Measurements from ENCODE around the gene HTR4. TPM values are rescaled to one million over a fixed set of nuclear protein-coding genes. Genes with fewer than 3 reads are reported as not detected.

Gene HTR4
- total and polyA plus RNA-seq, 9 donors, result 0.07 to 0.32 (median 0.11) TPM; not detected in 4

DNA sequence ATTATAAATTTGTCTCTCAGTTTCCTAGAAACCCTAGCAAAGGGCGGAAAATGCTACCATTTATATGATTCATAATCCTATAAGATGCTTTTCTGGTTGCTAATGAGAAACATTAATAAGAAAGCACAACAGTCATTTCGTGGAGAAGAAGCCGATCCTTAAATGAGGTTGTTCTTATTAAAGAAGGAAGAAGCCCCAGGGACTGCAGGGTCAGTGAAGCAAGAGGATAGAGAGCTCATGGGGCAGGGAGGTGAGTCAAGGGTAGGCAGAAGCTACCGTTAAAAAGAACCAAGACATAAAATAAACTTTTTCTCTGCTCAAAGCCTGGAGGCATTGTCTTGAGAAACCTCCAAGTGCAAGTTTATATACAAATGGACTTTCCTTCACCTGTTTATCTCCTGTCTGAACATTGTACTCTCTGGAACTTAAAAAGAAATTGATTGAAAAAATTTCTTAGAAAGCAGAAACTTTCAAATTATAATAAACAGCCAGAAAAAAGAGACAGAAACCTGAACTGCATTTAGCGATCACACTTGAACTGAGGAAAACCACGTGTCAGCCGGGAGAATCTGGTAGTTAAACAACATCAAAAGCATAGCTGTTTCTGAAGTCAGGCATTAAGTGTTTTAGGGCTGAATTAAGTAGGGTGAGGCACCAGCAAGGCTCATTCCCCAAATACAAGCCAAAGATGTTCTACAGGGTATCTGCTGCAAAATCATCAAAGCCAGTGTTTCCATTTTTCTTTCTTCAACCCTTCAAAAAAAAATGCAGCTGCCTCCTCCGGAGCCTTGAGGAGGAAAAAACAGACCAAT is 21.9 kb downstream of the HTR4 start:
- H3K4me3 ChIP-seq, result no peak overlapping the region
- WGBS, 3 donors, result 27 to 34% (median 33%) methylated on average over 8 of the region's 8 CpGs
- no peak overlapping the region for H3K27ac ChIP-seq
- TF ChIP-seq, protein P1, sequence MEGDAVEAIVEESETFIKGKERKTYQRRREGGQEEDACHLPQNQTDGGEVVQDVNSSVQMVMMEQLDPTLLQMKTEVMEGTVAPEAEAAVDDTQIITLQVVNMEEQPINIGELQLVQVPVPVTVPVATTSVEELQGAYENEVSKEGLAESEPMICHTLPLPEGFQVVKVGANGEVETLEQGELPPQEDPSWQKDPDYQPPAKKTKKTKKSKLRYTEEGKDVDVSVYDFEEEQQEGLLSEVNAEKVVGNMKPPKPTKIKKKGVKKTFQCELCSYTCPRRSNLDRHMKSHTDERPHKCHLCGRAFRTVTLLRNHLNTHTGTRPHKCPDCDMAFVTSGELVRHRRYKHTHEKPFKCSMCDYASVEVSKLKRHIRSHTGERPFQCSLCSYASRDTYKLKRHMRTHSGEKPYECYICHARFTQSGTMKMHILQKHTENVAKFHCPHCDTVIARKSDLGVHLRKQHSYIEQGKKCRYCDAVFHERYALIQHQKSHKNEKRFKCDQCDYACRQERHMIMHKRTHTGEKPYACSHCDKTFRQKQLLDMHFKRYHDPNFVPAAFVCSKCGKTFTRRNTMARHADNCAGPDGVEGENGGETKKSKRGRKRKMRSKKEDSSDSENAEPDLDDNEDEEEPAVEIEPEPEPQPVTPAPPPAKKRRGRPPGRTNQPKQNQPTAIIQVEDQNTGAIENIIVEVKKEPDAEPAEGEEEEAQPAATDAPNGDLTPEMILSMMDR (IDR thresholded peaks at IDR 0.05), result no peak
- TF ChIP-seq POLR2A (IDR thresholded peaks at IDR 0.05) (no peak), EP300 (IDR thresholded peaks at IDR 0.05) (no peak)
- no peak for DNase-seq
- no peaks in the 10 kb centered on the region for H3K36me3 ChIP-seq
- H3K4me1 ChIP-seq (ENCODE audit: insufficient read depth), result no peaks in the 10 kb centered on the region
- intact Hi-C loops (cut with DNase I), result no loop called here
- H3K27me3 ChIP-seq, result no peaks in the 10 kb centered on the region
- no peaks in the 10 kb centered on the region for H3K9me3 ChIP-seq

DNA sequence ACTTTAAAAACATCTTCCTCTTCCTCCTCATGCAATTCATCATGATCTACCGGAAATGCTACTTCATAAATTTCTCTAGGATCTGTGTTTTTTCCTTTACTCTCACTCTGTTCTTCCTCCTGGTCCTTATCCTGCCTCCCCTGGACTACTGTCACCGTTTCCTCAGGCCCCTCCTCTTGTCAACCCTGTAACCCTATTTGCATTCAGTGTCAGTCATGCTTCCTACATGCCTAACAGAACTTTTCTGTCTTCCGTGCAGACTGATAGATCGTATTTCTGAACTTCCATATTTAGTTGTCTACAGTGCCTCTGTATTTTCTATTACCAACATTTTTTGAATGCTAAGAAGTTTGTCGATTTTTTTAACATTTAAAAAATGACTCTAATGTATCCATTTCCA is 27.3 kb downstream of the HTR4 start:
- no peaks in the 10 kb centered on the region for H3K27me3 ChIP-seq
- TF ChIP-seq POLR2A (IDR thresholded peaks at IDR 0.05) (no peak), EP300 (IDR thresholded peaks at IDR 0.05) (no peak)
- TF ChIP-seq, protein P1 (IDR thresholded peaks at IDR 0.05), result no peak
- intact Hi-C loops (cut with DNase I), result no loop called here
- H3K36me3 ChIP-seq, result no peaks in the 10 kb centered on the region
- H3K4me1 ChIP-seq (ENCODE audit: insufficient read depth), result no peaks in the 10 kb centered on the region
- H3K4me3 ChIP-seq, result no peak overlapping the region
- H3K9me3 ChIP-seq, result no peaks in the 10 kb centered on the region
- DNase-seq, result no peak
- 62 to 68% (median 65%) methylated on average over 5 of the region's 5 CpGs for WGBS, 3 donors
- no peak overlapping the region for H3K27ac ChIP-seq

DNA sequence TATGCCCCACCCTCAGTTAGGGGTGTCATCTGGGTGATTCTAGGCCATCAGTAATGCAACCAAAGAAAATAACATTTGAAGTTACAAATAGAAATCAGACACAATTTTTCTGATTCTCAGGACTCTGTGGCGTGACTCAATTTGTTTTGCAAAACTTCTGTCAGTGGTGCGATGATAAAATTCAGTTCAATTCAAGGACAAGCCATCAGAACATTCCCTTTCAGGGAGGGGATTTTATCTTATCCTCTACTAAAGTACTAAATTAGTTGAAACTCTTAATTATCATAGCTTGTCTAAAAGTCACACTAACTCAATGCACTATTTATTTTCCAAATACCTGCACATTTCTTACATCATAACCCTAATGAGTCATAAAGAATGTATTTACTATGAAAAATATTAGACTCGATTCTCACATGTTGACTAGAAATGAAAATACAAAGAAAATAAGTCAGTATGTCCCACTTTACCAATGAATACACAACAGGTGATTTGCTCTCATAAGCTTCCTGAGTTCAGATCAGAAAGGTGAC is 28.2 kb downstream of the HTR4 start:
- H3K4me3 ChIP-seq, result no peak overlapping the region
- no peaks in the 10 kb centered on the region for H3K4me1 ChIP-seq (ENCODE audit: insufficient read depth)
- TF ChIP-seq POLR2A (IDR thresholded peaks at IDR 0.05) (no peak), EP300 (IDR thresholded peaks at IDR 0.05) (no peak)
- H3K27me3 ChIP-seq, result no peaks in the 10 kb centered on the region
- WGBS, 3 donors, result 6 to 34% (median 9%) methylated on average over 3 of the region's 3 CpGs
- no peaks in the 10 kb centered on the region for H3K9me3 ChIP-seq
- no peak overlapping the region for H3K27ac ChIP-seq
- no peak for DNase-seq
- no peaks in the 10 kb centered on the region for H3K36me3 ChIP-seq
- intact Hi-C loops (cut with DNase I), result no loop called here

DNA sequence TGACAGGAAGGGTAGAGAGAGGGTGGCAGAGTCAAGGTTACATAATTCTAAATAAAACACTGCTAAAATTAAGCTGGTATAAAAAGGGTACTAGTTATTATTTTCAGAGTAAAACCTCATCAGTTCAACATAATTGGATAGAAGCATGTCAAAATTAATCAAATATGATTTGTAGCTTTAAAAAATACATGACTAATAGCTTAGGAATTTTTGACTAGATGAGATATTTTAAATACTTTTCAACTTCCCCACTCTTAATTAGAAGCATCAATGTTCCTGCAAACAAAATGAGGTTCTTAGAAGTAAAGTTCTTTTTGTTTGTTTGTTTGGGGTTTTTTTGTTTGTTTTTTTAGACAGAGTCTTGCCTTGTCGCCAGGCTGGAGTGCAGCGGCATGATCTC is 29.1 kb downstream of the HTR4 start:
- no peaks in the 10 kb centered on the region for H3K9me3 ChIP-seq
- H3K4me1 ChIP-seq (ENCODE audit: insufficient read depth), result no peaks in the 10 kb centered on the region
- TF ChIP-seq EP300 (IDR thresholded peaks at IDR 0.05) (no peak), POLR2A (IDR thresholded peaks at IDR 0.05) (no peak)
- TF ChIP-seq, protein P1 (IDR thresholded peaks at IDR 0.05), result no peak
- intact Hi-C loops (cut with DNase I), result no loop called here
- H3K27ac ChIP-seq, result no peak overlapping the region
- no peak for DNase-seq
- H3K27me3 ChIP-seq, result no peaks in the 10 kb centered on the region
- H3K4me3 ChIP-seq, result no peak overlapping the region
- WGBS, 3 donors, result 67 to 80% (median 79%) methylated on average over 2 of the region's 2 CpGs
- no peaks in the 10 kb centered on the region for H3K36me3 ChIP-seq

DNA sequence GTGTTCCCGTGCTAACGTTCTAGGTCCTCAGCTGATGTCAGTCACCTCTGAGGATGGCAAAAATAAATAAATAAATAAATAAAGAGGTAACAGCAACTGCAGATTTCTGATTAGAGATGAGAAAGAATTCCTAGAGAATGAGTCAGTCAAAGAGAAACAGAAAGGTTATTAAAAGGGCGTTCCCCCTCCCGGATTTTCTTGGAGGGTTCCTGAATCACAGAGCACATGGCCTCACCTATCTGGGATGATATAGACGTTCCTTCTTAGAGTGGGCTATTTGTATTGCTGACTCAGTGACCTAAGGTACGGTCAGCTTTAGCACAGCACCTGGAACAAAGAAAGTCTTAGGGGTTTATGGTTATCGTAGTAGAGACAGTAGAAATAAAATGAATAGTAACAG is 30.6 kb downstream of the HTR4 start:
- Histone ChIP-seq H3K9me3 (no peaks in the 10 kb centered on the region), H3K4me3 (no peak overlapping the region), H3K27ac (no peak overlapping the region), H3K4me1 (ENCODE audit: insufficient read depth) (no peaks in the 10 kb centered on the region), H3K36me3 (no peaks in the 10 kb centered on the region), H3K27me3 (no peaks in the 10 kb centered on the region)
- TF ChIP-seq, protein P1 (IDR thresholded peaks at IDR 0.05), result no peak
- no peak for DNase-seq
- WGBS, 3 donors, result 44 to 61% (median 45%) methylated on average over 7 of the region's 7 CpGs
- intact Hi-C loops (cut with DNase I), result no loop called here
